Measurements from ENCODE around the gene ESYT3. TPM values are rescaled to one million over a fixed set of nuclear protein-coding genes. Genes with fewer than 3 reads are reported as not detected.

The ESYT3 gene
- total and polyA plus RNA-seq, 9 of the 15 experiments (the other 6 are each of a cell fraction or from before 2014, with no cell fraction given) = not detected

- no peaks in the 10 kb centered on the region for H3K79me2 ChIP-seq (ENCODE audit: control insufficient read depth, insufficient read depth, low read length)
- no peak overlapping the region for H2AFZ ChIP-seq (ENCODE audit: low read depth, low read length)
- CTCF ChIA-PET (ENCODE audit: low intra/inter-chr PET ratio) = no interaction called here
- H3K9ac ChIP-seq (ENCODE audit: insufficient read depth in 1 of 2, low read depth in 2 of 2, low read length in 2 of 2) = no peak overlapping the region
- H4K20me1 ChIP-seq (replicated peaks; ENCODE audit: control insufficient read depth, insufficient read depth, low read length) = no peaks in the 10 kb centered on the region
- no peak for FAIRE-seq
- DNase-seq (ENCODE audit: extremely low read depth in 1 of 4, low spot score in 3 of 4) = no peak
- POLR2A ChIA-PET = interaction anchor here (0.6 to 1.4 kb wide), 2 partner anchors 11 to 56 kb away, joined by 4 read pairs; no protein-coding TSS in a partner anchor
- no peak overlapping the region for H3K27ac ChIP-seq (ENCODE audit: extremely low read depth, low read depth, low read length)
- WGBS (ENCODE audit: insufficient coverage, low coverage, missing lambda C conversion rate) = 3% methylated on average over 6 of the region's 6 CpGs
- no peak overlapping the region for H3K4me2 ChIP-seq (ENCODE audit: insufficient read depth, low read length)
- H3K9me1 ChIP-seq (ENCODE audit: control insufficient read depth, insufficient read depth, low read length) = no peaks in the 10 kb centered on the region
- no peaks in the 10 kb centered on the region for H3K36me3 ChIP-seq (ENCODE audit: control insufficient read depth, insufficient read depth, low read length)
- TF ChIP-seq ZNF445 (CRISPR knock-in tag; IDR thresholded peaks at IDR 0.05; ENCODE audit: low read depth) = no peak
- TF ChIP-seq RFX7 (CRISPR knock-in tag; IDR thresholded peaks at IDR 0.05) = no peak
- intact Hi-C loops (cut with micrococcal nuclease) = no loop called here
- H3K4me1 ChIP-seq (replicated peaks in 1 of 2; ENCODE audit: control insufficient read depth in 2 of 2, insufficient read depth in 2 of 2, low read length in 2 of 2) = no peaks in the 10 kb centered on the region; a peak in 2 of 5 replicates
- no peaks in the 10 kb centered on the region for H3K9me3 ChIP-seq (replicated peaks; ENCODE audit: control insufficient read depth, insufficient read depth, low read depth, low read length)
- ATAC-seq = no peak
- no TSS peak for BruUV-seq (replicated peaks)
- in situ Hi-C loops (cut with MboI) = loop anchor here (10.0 kb wide), 1 partner anchor 466 kb away; no protein-coding TSS in a partner anchor
- H3K27me3 ChIP-seq (ENCODE audit: control insufficient read depth in 2 of 2, insufficient read depth in 2 of 2, low read length in 2 of 2) = peaks cover 0 to 13% of the 10 kb centered on the region in 2 experiments; a peak in 2 of 5 replicates
- no peak overlapping the region for H3K4me3 ChIP-seq
These were observed 34.0 kb downstream of the ESYT3 start for GRCh38 chr3:138468451-138468850.

GRCh38 chr3:138468886-138469285, 34.5 kb downstream of the ESYT3 start:
- intact Hi-C loops (cut with micrococcal nuclease) = no loop called here
- WGBS (ENCODE audit: insufficient coverage, low coverage, missing lambda C conversion rate) = 5% methylated on average over 2 of the region's 2 CpGs
- no peak overlapping the region for H3K27ac ChIP-seq (ENCODE audit: extremely low read depth, low read depth, low read length)
- peaks cover 0 to 10% of the 10 kb centered on the region in 2 experiments; a peak in 2 of 5 replicates for H3K27me3 ChIP-seq (ENCODE audit: control insufficient read depth in 2 of 2, insufficient read depth in 2 of 2, low read length in 2 of 2)
- no peak overlapping the region for H2AFZ ChIP-seq (ENCODE audit: low read depth, low read length)
- H3K79me2 ChIP-seq (ENCODE audit: control insufficient read depth, insufficient read depth, low read length) = no peaks in the 10 kb centered on the region
- H3K4me3 ChIP-seq = no peak overlapping the region
- ChIA-PET POLR2A (interaction anchor here (0.6 to 1.4 kb wide), 2 partner anchors 11 to 57 kb away, joined by 4 read pairs; no protein-coding TSS in a partner anchor), CTCF (ENCODE audit: low intra/inter-chr PET ratio) (no interaction called here)
- no peak for FAIRE-seq
- no peak overlapping the region for H3K4me2 ChIP-seq (ENCODE audit: insufficient read depth, low read length)
- no peaks in the 10 kb centered on the region for H3K36me3 ChIP-seq (ENCODE audit: control insufficient read depth, insufficient read depth, low read length)
- H3K4me1 ChIP-seq (replicated peaks in 1 of 2; ENCODE audit: control insufficient read depth in 2 of 2, insufficient read depth in 2 of 2, low read length in 2 of 2) = no peaks in the 10 kb centered on the region; a peak in 2 of 5 replicates
- no peaks in the 10 kb centered on the region for H4K20me1 ChIP-seq (replicated peaks; ENCODE audit: control insufficient read depth, insufficient read depth, low read length)
- no peaks in the 10 kb centered on the region for H3K9me1 ChIP-seq (ENCODE audit: control insufficient read depth, insufficient read depth, low read length)
- no peak for ATAC-seq
- H3K9ac ChIP-seq (ENCODE audit: insufficient read depth in 1 of 2, low read depth in 2 of 2, low read length in 2 of 2) = no peak overlapping the region
- DNase-seq (ENCODE audit: extremely low read depth in 1 of 4, low spot score in 3 of 4) = no peak
- BruUV-seq (replicated peaks) = no TSS peak
- no peaks in the 10 kb centered on the region for H3K9me3 ChIP-seq (replicated peaks; ENCODE audit: control insufficient read depth, insufficient read depth, low read depth, low read length)
- in situ Hi-C loops (cut with MboI) = loop anchor here (10.0 kb wide), 1 partner anchor 466 kb away; no protein-coding TSS in a partner anchor
- TF ChIP-seq ZBTB7A (IDR thresholded peaks at IDR 0.05; ENCODE audit: borderline replicate concordance, control insufficient read depth, low read depth, low read length) (no peak), MCM7 (IDR thresholded peaks at IDR 0.05) (no peak), POLR2AphosphoS5 (IDR thresholded peaks at IDR 0.05; ENCODE audit: control insufficient read depth, insufficient read depth, low read depth, low read length) (no peak), MTA2 (IDR thresholded peaks at IDR 0.05; ENCODE audit: low read depth) (no peak), MXI1 (IDR thresholded peaks at IDR 0.05; ENCODE audit: low read depth, low read length) (no peak), KDM4B (IDR thresholded peaks at IDR 0.05; ENCODE audit: borderline replicate concordance in 2 of 2, low read depth in 1 of 2) (no peak), ZZZ3 (IDR thresholded peaks at IDR 0.05) (no peak), KAT8 (IDR thresholded peaks at IDR 0.05; ENCODE audit: low read depth) (no peak), E2F6 (IDR thresholded peaks at IDR 0.05; ENCODE audit: borderline replicate concordance in 1 of 2, extremely low read depth in 1 of 2, insufficient read depth in 1 of 2, insufficient read length in 1 of 2, low read depth in 1 of 2, low read length in 1 of 2, poor library complexity in 1 of 2, severe bottlenecking in 1 of 2) (no peak), MAFK (IDR thresholded peaks at IDR 0.05; ENCODE audit: low read length) (no peak), BMI1 (IDR thresholded peaks at IDR 0.05; ENCODE audit: low read length) (no peak), YBX1 (IDR thresholded peaks at IDR 0.05) (no peak), ZNF644 (tag; IDR thresholded peaks at IDR 0.05; ENCODE audit: low read depth) (no peak), BHLHE40 (IDR thresholded peaks at IDR 0.05; ENCODE audit: low read length) (no peak), ATF7 (IDR thresholded peaks at IDR 0.05) (no peak)

All from K562 (cell line).